ENCODE results near the gene PROK1.
"Not testable (repeated sequence)": the region's sequence is repeated elsewhere in the genome, so short reads cannot be mapped to it uniquely, and the experiment has no call there.

The PROK1 gene, protein sequence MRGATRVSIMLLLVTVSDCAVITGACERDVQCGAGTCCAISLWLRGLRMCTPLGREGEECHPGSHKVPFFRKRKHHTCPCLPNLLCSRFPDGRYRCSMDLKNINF

GRCh38 chr1:110450929-110451328, at the start of gene PROK1:
Gene PROK1 (plus strand): TSS chr1:110451149. CDS start chr1:110451217, 68 bp downstream.
- DNase-seq (ENCODE audit: low spot score) = no peak

- no peak for DNase-seq (ENCODE audit: low spot score)
Measured at GRCh38 chr1:110403805-110404204, 47.1 kb upstream of the PROK1 start.

GRCh38 chr1:110404401-110404800, 46.5 kb upstream of the PROK1 start:
- no peak for DNase-seq (ENCODE audit: low spot score)

- not testable (repeated sequence) for DNase-seq (ENCODE audit: low spot score)
Measured at GRCh38 chr1:110406407-110406806, 44.5 kb upstream of the PROK1 start.

- peak; percentile 92 for DNase-seq (ENCODE audit: low spot score)
Measured at GRCh38 chr1:110407260-110408210, 43.4 kb upstream of the PROK1 start, which contains the start of gene LAMTOR5. Gene LAMTOR5 (minus strand): TSS chr1:110407694. CDS start chr1:110407620, 74 bp downstream.

DNA sequence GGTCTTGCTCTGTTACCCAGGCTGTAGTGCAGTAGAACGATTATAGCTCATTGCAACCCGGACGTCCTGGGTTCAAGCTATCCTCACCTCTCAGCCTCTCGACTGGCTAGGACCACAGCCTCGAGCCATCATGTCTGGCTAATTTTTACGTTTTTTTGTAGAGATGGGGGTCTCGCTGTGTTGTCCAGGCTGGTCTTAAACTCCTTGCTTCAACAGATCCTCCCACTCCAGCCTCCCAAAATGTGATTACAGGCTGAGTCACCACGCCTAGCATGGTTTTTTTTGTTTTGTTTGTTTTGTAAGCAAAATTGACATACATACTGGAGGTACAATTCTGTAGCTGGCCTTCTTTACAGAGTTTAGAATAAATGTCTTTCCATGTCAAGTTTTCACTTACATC, 42.5 kb upstream of the PROK1 start:
- DNase-seq (ENCODE audit: low spot score) = no peak

GRCh38 chr1:110409316-110409715, 41.6 kb upstream of the PROK1 start:
- DNase-seq (ENCODE audit: low spot score) = no peak

DNA sequence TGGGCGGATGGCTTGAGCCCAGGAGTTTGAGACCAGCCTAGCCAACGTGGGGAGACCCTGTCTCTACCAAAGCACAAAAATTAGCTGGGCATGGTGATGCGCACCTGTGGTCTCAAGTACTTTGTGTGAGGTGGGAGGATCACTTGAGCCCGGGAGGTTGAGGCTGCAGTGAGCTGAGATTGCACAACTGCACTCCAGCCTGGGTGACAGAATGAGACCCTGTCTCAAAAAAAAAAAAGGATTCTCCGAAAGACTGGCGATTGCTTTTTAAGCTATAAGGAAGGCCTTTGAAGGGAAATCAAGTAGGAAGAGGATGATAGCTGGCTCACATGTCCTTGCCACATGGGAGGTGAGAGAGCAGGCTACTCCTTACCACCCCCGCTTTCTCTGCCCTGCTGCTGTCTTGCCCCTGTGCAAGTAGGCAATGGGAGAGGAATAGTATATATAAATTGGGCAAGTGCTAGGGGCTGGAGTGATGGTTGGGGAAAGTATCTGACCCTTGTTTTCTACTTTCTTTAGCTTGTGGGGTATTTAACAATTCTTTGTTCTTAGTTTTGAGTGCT, 39.7 kb upstream of the PROK1 start:
- DNase-seq (ENCODE audit: low spot score) = no peak

DNA sequence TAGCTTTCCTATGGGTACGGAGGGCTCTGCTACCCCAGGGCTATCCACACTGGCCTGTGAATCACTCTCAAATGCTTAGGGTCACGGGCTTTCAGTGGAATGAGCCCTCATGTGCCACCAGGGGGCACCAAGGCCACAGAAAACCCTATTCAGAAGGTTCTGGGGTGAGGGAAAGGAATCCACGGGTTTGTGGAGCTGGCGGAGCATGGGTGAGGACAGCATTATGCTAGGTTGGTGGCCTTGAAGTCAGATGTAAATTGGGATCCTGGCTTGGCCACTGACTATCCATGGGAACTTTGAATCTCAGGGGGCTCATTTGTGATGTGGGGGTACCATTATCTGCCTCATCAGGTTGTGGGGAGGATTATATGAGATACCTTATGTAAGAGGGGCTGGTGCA, 38.4 kb upstream of the PROK1 start:
- peak; percentile 85 for DNase-seq (ENCODE audit: low spot score)

GRCh38 chr1:110413045-110413444, 37.9 kb upstream of the PROK1 start:
- DNase-seq (ENCODE audit: low spot score) = not testable (repeated sequence)

DNA sequence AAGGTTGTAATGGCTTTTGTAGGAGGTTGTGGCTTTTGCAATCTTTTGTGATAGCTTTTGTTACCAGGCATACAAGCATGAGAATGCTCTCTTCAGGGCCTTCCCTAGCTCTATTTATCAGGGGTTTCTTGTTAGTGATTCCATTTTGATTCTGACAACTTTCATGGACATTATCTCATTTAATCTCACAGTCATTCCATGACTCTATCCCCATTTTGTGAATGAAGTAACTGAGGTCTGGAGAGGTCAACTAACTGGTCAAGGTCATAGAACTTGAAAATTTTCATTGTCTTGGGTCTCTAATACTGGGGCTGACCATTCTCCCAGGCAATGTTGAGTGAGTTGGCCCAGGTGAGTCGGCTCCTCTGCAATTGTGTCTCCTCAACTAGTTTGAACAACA, 32.2 kb upstream of the PROK1 start:
- no peak for DNase-seq (ENCODE audit: low spot score)

- no peak for DNase-seq (ENCODE audit: low spot score)
Measured at GRCh38 chr1:110420023-110420662, 30.8 kb upstream of the PROK1 start.

DNA sequence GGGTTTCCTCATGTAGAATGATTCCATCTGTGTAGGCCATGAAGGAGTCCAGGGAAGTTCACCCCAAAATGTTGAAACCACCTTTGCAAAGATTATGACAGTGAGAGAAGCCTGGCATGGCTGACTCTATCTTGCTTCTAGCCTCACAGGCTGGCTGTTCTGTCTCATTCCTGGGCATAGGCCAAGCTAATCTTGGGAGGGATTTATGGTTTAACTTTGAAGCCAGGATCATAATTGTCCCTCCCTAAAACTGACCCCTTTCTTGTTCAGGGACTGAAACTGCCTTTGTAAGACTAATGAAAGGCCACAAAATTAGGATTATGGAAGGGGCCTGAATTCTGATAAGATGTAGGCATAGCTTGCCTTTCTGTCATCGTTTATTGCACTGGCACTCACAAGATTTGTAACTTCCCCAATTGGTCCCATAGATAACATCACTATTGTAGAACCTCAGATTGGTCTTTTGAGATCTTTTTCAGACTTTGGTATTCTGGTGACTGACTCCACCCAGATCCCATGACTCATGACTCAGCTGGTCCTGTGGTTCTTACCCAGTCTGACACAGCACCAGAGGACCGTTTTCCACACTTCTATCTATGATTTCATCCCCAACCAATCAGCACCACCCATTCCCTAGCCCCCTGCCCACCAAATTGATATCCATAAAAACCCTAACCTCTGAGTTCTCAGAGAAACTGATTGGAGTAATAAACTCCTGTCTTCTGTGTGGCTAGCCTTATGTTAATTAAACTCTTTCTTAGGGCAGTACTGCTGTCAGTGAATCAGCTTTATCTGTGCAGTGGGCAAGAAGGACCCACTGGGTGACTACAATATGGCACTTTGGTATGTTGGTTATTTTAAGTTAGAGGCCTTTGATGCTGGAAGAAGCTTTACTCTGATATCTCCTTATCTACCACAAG, 29.8 kb upstream of the PROK1 start:
- DNase-seq (ENCODE audit: low spot score) = no peak

DNA sequence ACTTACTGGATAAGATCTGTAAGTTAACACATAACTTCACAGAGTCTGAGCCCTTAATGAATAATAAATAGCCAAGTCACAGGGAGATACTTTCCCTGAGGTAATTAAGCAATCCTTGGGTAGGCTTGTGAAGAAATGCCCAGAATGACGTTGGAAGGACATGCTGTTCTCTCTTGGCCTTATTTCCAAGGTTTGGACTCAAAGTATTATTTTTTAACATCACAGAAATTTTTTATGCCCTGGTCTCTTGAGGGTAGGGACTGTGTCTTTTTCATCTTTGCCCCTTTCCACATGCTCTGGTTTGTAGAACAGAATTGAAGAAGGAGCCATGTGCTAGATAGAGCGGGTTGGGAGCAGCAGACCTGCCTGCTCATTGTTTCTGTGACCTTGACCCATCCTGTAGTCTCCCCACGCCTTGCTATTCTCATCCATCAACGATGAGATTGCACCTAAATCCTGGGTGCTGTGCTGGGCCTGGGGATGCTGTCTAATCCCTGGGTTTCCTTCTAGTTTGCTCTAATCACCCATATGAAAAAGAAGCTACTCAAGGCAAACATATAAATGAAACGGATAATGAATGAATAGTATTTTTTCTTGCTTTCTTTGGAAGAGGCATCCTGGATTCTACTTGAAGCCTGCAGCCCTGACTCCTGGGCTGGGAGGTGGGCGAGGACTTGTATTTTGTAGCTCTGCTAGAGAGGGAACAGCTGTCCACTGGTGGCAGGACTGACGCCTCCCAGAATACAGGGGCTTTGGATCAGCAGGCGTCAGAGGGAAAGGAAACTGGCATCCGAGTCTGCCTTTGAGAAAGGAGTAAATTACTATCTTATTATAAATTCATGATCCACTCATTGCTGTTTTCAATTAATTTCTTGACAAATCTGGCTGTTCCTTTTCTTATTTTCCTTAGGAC, 26.0 kb upstream of the PROK1 start:
- no peak for DNase-seq (ENCODE audit: low spot score)

DNA sequence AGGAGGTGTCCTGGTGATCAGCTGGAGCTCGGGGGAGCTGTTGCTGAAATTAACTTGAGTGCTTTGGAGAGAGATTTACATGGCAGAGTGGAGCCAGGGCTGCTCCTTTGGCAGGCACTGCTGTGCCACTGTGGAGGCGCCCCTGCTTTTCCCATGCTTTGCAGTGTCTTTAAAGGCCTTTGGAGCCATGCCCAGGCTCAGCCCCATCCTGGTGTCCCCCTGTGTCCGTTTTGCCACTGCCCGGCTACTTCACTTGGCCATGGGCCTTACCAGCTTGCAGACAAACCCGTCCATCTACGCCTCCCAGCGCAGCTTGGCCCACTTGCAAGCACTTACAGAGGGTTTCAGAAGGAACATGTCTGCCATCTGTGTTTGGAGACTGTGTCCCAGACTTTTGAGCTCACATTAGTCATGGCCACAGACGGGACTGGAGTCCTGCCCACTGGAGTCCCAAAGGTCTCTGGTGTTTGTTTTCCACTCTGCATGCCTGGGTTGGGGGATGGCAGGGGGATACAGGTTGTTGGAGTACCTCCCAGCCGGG, 25.3 kb upstream of the PROK1 start:
- peak; percentile 84 for DNase-seq (ENCODE audit: low spot score)

GRCh38 chr1:110426854-110427253, 24.1 kb upstream of the PROK1 start:
- DNase-seq (ENCODE audit: low spot score) = no peak

GRCh38 chr1:110428946-110429345, 22.0 kb upstream of the PROK1 start:
- no peak for DNase-seq (ENCODE audit: low spot score)

GRCh38 chr1:110430366-110430765, 20.6 kb upstream of the PROK1 start:
- DNase-seq (ENCODE audit: low spot score) = no peak

- no peak for DNase-seq (ENCODE audit: low spot score)
Measured at GRCh38 chr1:110430901-110431300, 20.0 kb upstream of the PROK1 start.

DNA sequence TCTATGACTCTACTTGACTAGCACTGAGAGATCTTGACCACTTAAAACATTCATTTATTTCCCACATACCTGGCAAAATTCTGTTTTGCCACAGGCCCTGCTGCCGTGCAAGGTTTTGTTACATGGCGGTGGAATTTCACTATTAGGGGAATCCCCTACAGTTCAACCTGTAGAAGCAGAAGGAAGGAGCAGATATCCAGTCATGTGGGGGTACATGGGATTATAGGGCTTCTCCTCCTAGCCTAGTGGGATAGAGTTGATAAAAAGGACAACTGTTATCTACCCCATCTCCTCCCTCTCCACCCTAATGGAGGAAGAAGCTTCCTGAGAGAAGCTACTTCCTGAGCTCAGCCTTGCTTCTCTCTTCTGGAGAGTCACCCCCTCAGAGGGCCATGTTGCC, 17.7 kb upstream of the PROK1 start:
- DNase-seq (ENCODE audit: low spot score) = no peak

All from cerebellar cortex (tissue), 1 donor.